ENCODE data around the gene KRT35. TPM values are rescaled to one million over a fixed set of nuclear protein-coding genes. Genes with fewer than 3 reads are reported as not detected.

KRT35 gene
- total RNA-seq, 1 experiment from 2014 or later, result not detected

DNA sequence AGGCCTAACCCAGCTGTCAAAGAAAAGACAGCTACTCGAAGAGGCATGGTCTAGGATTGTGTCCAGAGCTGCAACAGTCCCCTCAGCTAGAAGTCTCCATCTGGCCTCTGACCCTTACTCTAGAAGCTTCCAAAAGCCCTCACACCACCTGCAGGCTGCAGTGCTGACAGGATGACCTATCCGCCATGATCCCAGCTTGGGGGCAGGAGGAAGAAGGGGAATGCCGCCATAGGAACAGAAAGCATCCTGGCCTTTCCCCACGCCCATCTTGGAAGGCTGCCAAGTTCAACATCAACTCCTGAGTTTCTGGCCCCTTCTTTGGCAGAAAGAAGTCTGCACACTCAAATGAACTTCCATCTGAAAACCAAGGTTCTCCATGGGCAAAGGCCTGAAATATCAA is 11.8 kb upstream of the KRT35 start:
- no peaks in the 10 kb centered on the region for H4K20me1 ChIP-seq (ENCODE audit: insufficient read depth)
- H3K27ac ChIP-seq (ENCODE audit: low read depth, low read length), result no peak overlapping the region
- POLR2A ChIA-PET, result no interaction called here
- intact Hi-C loops (cut with micrococcal nuclease), result loop anchor here (10.0 kb wide), 1 partner anchor 78 kb away; no protein-coding TSS in a partner anchor
- no TSS peak for BruUV-seq (replicated peaks)
- H3K9me3 ChIP-seq (ENCODE audit: control insufficient read depth in 1 of 2, insufficient read depth in 1 of 2, low read depth in 1 of 2, low read length in 2 of 2), result no peaks in the 10 kb centered on the region
- DNase-seq (ENCODE audit: low read depth, low spot score) (no peak), ATAC-seq (no peak)
- no peak overlapping the region for H2AFZ ChIP-seq (ENCODE audit: low read depth, low read length, poor library complexity, severe bottlenecking)
- CTCF ChIA-PET, result interaction anchor here (1.1 kb wide), 1 partner anchor 171 kb away, joined by 3 read pairs; no protein-coding TSS in a partner anchor
- no peak overlapping the region for H3K4me2 ChIP-seq (ENCODE audit: low read length)
- peaks cover 19 to 54% of the 10 kb centered on the region in 2 experiments for H3K4me1 ChIP-seq (ENCODE audit: control insufficient read depth in 1 of 2, insufficient read depth in 2 of 2, low read length in 2 of 2)
- no peak for TF ChIP-seq RAD21 (IDR thresholded peaks at IDR 0.05; ENCODE audit: low read depth)
- no peak overlapping the region for H3K4me3 ChIP-seq (replicated peaks in 1 of 2; ENCODE audit: low read depth in 1 of 2, low read length in 2 of 2)
- no peaks in the 10 kb centered on the region for H3K27me3 ChIP-seq (ENCODE audit: insufficient read depth, low read length)
- no peak overlapping the region for H3K9ac ChIP-seq (ENCODE audit: low read length)
- no peaks in the 10 kb centered on the region for H3K36me3 ChIP-seq (ENCODE audit: control insufficient read depth in 1 of 2, insufficient read depth in 2 of 2, low read length in 2 of 2)
- RAD21 ChIA-PET (ENCODE audit: low non-redundant PET in 1 of 2, low total read pairs in 2 of 2, uncharacterized antibody in 2 of 2, unreplicated experiment in 2 of 2), result no interaction called here
- no peaks in the 10 kb centered on the region for H3K9me2 ChIP-seq (ENCODE audit: insufficient read depth)
- no peaks in the 10 kb centered on the region for H3K79me2 ChIP-seq (ENCODE audit: insufficient read depth, low read length)

DNA sequence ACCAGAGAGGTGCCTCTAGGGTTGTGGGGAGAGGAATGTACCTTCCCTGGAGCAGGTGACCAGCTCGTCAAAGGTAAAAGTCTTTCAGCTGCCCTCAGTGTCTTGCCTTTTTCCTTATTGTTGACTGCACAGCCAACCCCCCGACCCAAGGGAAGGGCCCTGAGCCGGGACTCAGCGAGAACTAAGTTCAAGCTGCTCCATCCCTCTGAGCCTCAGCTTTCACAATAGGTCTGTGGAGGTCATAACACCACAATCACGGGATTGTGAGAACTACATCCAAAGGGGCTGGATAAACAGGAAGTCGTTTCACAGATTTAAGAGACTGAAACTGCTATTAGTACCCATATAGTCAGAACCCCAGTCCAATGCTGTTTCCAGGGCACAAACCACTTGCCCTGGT is 11.4 kb upstream of the KRT35 start:
- ChIA-PET CTCF (interaction anchor here (1.1 kb wide), 1 partner anchor 170 kb away, joined by 3 read pairs; no protein-coding TSS in a partner anchor), RAD21 (ENCODE audit: low non-redundant PET in 1 of 2, low total read pairs in 2 of 2, uncharacterized antibody in 2 of 2, unreplicated experiment in 2 of 2) (no interaction called here), POLR2A (no interaction called here)
- Histone ChIP-seq H2AFZ (ENCODE audit: low read depth, low read length, poor library complexity, severe bottlenecking) (no peak overlapping the region), H3K9me3 (ENCODE audit: control insufficient read depth in 1 of 2, insufficient read depth in 1 of 2, low read depth in 1 of 2, low read length in 2 of 2) (no peaks in the 10 kb centered on the region), H3K9ac (ENCODE audit: low read length) (no peak overlapping the region), H3K4me1 (ENCODE audit: control insufficient read depth in 1 of 2, insufficient read depth in 2 of 2, low read length in 2 of 2) (peaks cover 18 to 49% of the 10 kb centered on the region in 2 experiments), H3K4me2 (ENCODE audit: low read length) (no peak overlapping the region), H3K27me3 (ENCODE audit: insufficient read depth, low read length) (no peaks in the 10 kb centered on the region), H3K36me3 (ENCODE audit: control insufficient read depth in 1 of 2, insufficient read depth in 2 of 2, low read length in 2 of 2) (no peaks in the 10 kb centered on the region), H3K27ac (ENCODE audit: low read depth, low read length) (no peak overlapping the region), H4K20me1 (ENCODE audit: insufficient read depth) (no peaks in the 10 kb centered on the region), H3K79me2 (ENCODE audit: insufficient read depth, low read length) (no peaks in the 10 kb centered on the region), H3K9me2 (ENCODE audit: insufficient read depth) (no peaks in the 10 kb centered on the region), H3K4me3 (replicated peaks in 1 of 2; ENCODE audit: low read depth in 1 of 2, low read length in 2 of 2) (no peak overlapping the region)
- DNase-seq (ENCODE audit: low read depth, low spot score) (no peak), ATAC-seq (no peak)
- BruUV-seq (replicated peaks), result no TSS peak
- intact Hi-C loops (cut with micrococcal nuclease), result loop anchor here (10.0 kb wide), 1 partner anchor 78 kb away; no protein-coding TSS in a partner anchor
- TF ChIP-seq SIN3A (IDR thresholded peaks at IDR 0.05; ENCODE audit: low read depth), result no peak
- TF ChIP-seq POLR2AphosphoS5 (IDR thresholded peaks at IDR 0.05; ENCODE audit: low read depth, low read length), result no peak
- TF ChIP-seq EGR1 (IDR thresholded peaks at IDR 0.05; ENCODE audit: low read depth), result no peak
- TF ChIP-seq ELF1 (IDR thresholded peaks at IDR 0.05; ENCODE audit: borderline replicate concordance, low read depth), result no peak
- TF ChIP-seq, protein P1, sequence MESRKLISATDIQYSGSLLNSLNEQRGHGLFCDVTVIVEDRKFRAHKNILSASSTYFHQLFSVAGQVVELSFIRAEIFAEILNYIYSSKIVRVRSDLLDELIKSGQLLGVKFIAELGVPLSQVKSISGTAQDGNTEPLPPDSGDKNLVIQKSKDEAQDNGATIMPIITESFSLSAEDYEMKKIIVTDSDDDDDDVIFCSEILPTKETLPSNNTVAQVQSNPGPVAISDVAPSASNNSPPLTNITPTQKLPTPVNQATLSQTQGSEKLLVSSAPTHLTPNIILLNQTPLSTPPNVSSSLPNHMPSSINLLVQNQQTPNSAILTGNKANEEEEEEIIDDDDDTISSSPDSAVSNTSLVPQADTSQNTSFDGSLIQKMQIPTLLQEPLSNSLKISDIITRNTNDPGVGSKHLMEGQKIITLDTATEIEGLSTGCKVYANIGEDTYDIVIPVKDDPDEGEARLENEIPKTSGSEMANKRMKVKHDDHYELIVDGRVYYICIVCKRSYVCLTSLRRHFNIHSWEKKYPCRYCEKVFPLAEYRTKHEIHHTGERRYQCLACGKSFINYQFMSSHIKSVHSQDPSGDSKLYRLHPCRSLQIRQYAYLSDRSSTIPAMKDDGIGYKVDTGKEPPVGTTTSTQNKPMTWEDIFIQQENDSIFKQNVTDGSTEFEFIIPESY (IDR thresholded peaks at IDR 0.05; ENCODE audit: extremely low read depth, insufficient replicate concordance, low read length), result no peak
- no peak for TF ChIP-seq EZH2phosphoT487 (IDR thresholded peaks at IDR 0.05; ENCODE audit: borderline replicate concordance)
- TF ChIP-seq, protein P2, sequence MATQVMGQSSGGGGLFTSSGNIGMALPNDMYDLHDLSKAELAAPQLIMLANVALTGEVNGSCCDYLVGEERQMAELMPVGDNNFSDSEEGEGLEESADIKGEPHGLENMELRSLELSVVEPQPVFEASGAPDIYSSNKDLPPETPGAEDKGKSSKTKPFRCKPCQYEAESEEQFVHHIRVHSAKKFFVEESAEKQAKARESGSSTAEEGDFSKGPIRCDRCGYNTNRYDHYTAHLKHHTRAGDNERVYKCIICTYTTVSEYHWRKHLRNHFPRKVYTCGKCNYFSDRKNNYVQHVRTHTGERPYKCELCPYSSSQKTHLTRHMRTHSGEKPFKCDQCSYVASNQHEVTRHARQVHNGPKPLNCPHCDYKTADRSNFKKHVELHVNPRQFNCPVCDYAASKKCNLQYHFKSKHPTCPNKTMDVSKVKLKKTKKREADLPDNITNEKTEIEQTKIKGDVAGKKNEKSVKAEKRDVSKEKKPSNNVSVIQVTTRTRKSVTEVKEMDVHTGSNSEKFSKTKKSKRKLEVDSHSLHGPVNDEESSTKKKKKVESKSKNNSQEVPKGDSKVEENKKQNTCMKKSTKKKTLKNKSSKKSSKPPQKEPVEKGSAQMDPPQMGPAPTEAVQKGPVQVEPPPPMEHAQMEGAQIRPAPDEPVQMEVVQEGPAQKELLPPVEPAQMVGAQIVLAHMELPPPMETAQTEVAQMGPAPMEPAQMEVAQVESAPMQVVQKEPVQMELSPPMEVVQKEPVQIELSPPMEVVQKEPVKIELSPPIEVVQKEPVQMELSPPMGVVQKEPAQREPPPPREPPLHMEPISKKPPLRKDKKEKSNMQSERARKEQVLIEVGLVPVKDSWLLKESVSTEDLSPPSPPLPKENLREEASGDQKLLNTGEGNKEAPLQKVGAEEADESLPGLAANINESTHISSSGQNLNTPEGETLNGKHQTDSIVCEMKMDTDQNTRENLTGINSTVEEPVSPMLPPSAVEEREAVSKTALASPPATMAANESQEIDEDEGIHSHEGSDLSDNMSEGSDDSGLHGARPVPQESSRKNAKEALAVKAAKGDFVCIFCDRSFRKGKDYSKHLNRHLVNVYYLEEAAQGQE (IDR thresholded peaks at IDR 0.05; ENCODE audit: low read depth), result no peak
- no peak for TF ChIP-seq YY1 (IDR thresholded peaks at IDR 0.05; ENCODE audit: extremely low read depth, insufficient replicate concordance, low read depth, low read length)
- TF ChIP-seq ZNF274 (IDR thresholded peaks at IDR 0.05; ENCODE audit: low read depth, low read length), result no peak
- no peak for TF ChIP-seq ZFX (IDR thresholded peaks at IDR 0.05)
- TF ChIP-seq SP1 (IDR thresholded peaks at IDR 0.05; ENCODE audit: low read depth), result no peak

All from HCT116 (cell line).